H1 (cell line): ENCODE measurements around the gene SLC35G4.
"Not testable (repeated sequence)": the region's sequence is repeated elsewhere in the genome, so short reads cannot be mapped to it uniquely, and the experiment has no call there.

Experiments used
- ASH2L ChIP-seq: fragments of 200-600, 300-600 bp; sonication (generic); IDR thresholded peaks from one replicate; pipeline ENCODE4 v1.7.1; 2017; ENCODE audit warnings: low read length
- ATF3 ChIP-seq: IDR thresholded peaks from 2 replicates; pipeline ENCODE4 v1.6.1; 2011; ENCODE audit warnings: low read depth, mild to moderate bottlenecking, low read length; ENCODE audit not compliant: insufficient read depth
- CREB1 ChIP-seq: IDR thresholded peaks from 2 replicates; pipeline ENCODE4 v1.6.1; 2012; ENCODE audit warnings: inconsistent platforms
- CTCF ChIP-seq, 3 experiments: IDR thresholded peaks; 1 replicate in 2 of 3; 2 replicates in 1 of 3; pipeline versions ENCODE4 v1.5.1 to v1.6.1; 2011; ENCODE audit warnings: low read length in 3 of 3, mild to moderate bottlenecking in 3 of 3, inconsistent platforms in 2 of 3, low read depth in 1 of 3, moderate library complexity in 1 of 3; ENCODE audit not compliant: insufficient read depth in 1 of 3; ENCODE audit errors: control extremely low read depth in 1 of 3
- EP300 ChIP-seq, 2 experiments: IDR thresholded peaks; 1 replicate in 1 of 2; 2 replicates in 1 of 2; pipeline ENCODE4 v1.6.1; 2011 to 2012; ENCODE audit warnings: low read depth in 2 of 2, low read length in 2 of 2, mild to moderate bottlenecking in 2 of 2, borderline replicate concordance in 1 of 2, inconsistent platforms in 1 of 2, moderate library complexity in 1 of 2
- POLR2A ChIP-seq, 2 experiments: IDR thresholded peaks; 1 replicate in 1 of 2; 2 replicates in 1 of 2; pipeline ENCODE4 v1.6.1; 2011; ENCODE audit warnings: low read depth in 2 of 2, low read length in 2 of 2, mild to moderate bottlenecking in 2 of 2; ENCODE audit errors: control extremely low read depth in 1 of 2
- POLR2AphosphoS5 ChIP-seq: IDR thresholded peaks from 2 replicates; pipeline ENCODE4 v1.6.1; 2011; ENCODE audit warnings: low read depth, low read length
- RAD21 ChIP-seq, 2 experiments: IDR thresholded peaks in 1 of 2; conservative IDR thresholded peaks in 1 of 2; 2 replicates each; pipeline ENCODE4 v1.6.1; 2011; ENCODE audit warnings: low read depth in 2 of 2, low read length in 2 of 2, improper control_type of control experiment in 1 of 2, inconsistent platforms in 1 of 2, mild to moderate bottlenecking in 1 of 2, moderate library complexity in 1 of 2
- SIN3A ChIP-seq, 2 experiments: IDR thresholded peaks in 1 of 2; conservative IDR thresholded peaks in 1 of 2; 2 replicates each; pipeline ENCODE4 v1.6.1; 2011 to 2012; ENCODE audit warnings: low read length in 2 of 2, improper control_type of control experiment in 1 of 2, low read depth in 1 of 2, mild to moderate bottlenecking in 1 of 2
- SUZ12 ChIP-seq: fragments of 200-600 bp; sonication (generic); IDR thresholded peaks from 2 replicates; pipeline ENCODE4 v1.6.1; 2012; ENCODE audit warnings: mild to moderate bottlenecking, inconsistent platforms, low read length, moderate library complexity, mixed read lengths
- ZNF274 ChIP-seq: IDR thresholded peaks from 2 replicates; pipeline ENCODE4 v1.7.0; 2012; ENCODE audit warnings: low read length, borderline replicate concordance; ENCODE audit errors: extremely low read depth

- TF ChIP-seq POLR2A (IDR thresholded peaks at IDR 0.05; ENCODE audit: control extremely low read depth in 1 of 2, low read depth in 2 of 2, low read length in 2 of 2); CREB1; ZNF274; CTCF (IDR thresholded peaks at IDR 0.05; ENCODE audit: control extremely low read depth in 1 of 3, insufficient read depth in 1 of 3, low read depth in 1 of 3, low read length in 3 of 3); ATF3; POLR2AphosphoS5; EP300 (IDR thresholded peaks at IDR 0.05; ENCODE audit: borderline replicate concordance in 1 of 2, low read depth in 2 of 2, low read length in 2 of 2); ASH2L; SUZ12; SIN3A (conservative IDR thresholded peaks at IDR 0.05 in 1 of 2, IDR thresholded peaks at IDR 0.05 in 1 of 2; ENCODE audit: low read depth in 1 of 2, low read length in 2 of 2); RAD21 (IDR thresholded peaks at IDR 0.05 in 1 of 2, conservative IDR thresholded peaks at IDR 0.05 in 1 of 2; ENCODE audit: low read depth in 2 of 2, low read length in 2 of 2): not testable (repeated sequence)
These were observed at the start of gene SLC35G4 for GRCh38 chr18:11609488-11609887.
